HCT116 (cell line): ENCODE measurements around the gene POMT1. TPM values are rescaled to one million over a fixed set of nuclear protein-coding genes. Genes with fewer than 3 reads are reported as not detected.

Experiments
- ATAC-seq: fragments of 200-7000 bp; cut with Tn5 transposase; 2 replicates; pipeline ENCODE4 v1.9.1; 2020; ENCODE audit warnings: mild to moderate bottlenecking, moderate library complexity
- BruUV-seq: library from RNA; stranded (reverse); fragments of 400-500 nt; replicated peaks from 2 replicates; lab custom pipeline; 2021; lab: Mats Ljungman, UMichigan
- CTCF ChIA-PET: fragments of 300-600 bp; sonication (Branson Sonifier 250); formaldehyde crosslinking; loops from one replicate; lab custom pipeline; 2021; ENCODE audit warnings: antibody characterized with exemption; lab: Charles Lee
- POLR2A ChIA-PET: fragments of 300-600, 350-600 bp; sonication (Branson Sonifier 250); formaldehyde crosslinking; loops from one replicate; lab custom pipeline; 2021; ENCODE audit warnings: antibody characterized with exemption; lab: Charles Lee
- RAD21 ChIA-PET, 2 experiments: fragments of 300-600 bp; sonication (Branson Sonifier 250); formaldehyde crosslinking; loops; one replicate each; lab custom pipeline; 2023; ENCODE audit warnings: low total read pairs in 2 of 2; ENCODE audit not compliant: uncharacterized antibody in 2 of 2, unreplicated experiment in 2 of 2, low non-redundant PET in 1 of 2; lab: Charles Lee
- DNase-seq: peaks from one replicate; pipeline ENCODE4 v3.0.0-alpha.2; 2010; ENCODE audit warnings: low read depth, low spot score
- H2AFZ ChIP-seq: fragments of 200-600 bp; shearing (Covaris generic), sonication (generic); 2 replicates; pipeline ENCODE4 v1.6.1; 2017; ENCODE audit warnings: low read depth, mixed run types, mixed read lengths, antibody characterized with exemption, low read length; ENCODE audit not compliant: poor library complexity, severe bottlenecking
- H3K27ac ChIP-seq: 2 replicates; pipeline ENCODE4 v1.5.1; 2012; ENCODE audit warnings: low read depth, low read length
- H3K27me3 ChIP-seq: fragments of 200-600 bp; sonication (generic); 2 replicates; pipeline ENCODE4 v1.6.1; 2016; ENCODE audit warnings: mixed run types, low read length, mixed read lengths; ENCODE audit not compliant: insufficient read depth
- H3K36me3 ChIP-seq, 2 experiments: fragments of 200-500 bp in 1 of 2; fragments of 200-600 bp in 1 of 2; sonication (Bioruptor generic) in 1 of 2; sonication (generic) in 1 of 2; 2 replicates each; pipeline versions ENCODE4 v1.5.1 to v1.6.1; 2014 to 2016; ENCODE audit warnings: low read length in 2 of 2, inconsistent platforms in 1 of 2, mixed read lengths in 1 of 2, mixed run types in 1 of 2; ENCODE audit not compliant: insufficient read depth in 2 of 2, control insufficient read depth in 1 of 2
- H3K4me1 ChIP-seq, 2 experiments: fragments of 200-600 bp in 1 of 2; sonication (generic) in 1 of 2; 2 replicates each; pipeline versions ENCODE4 v1.5.1 to v1.6.1; 2012 to 2017; ENCODE audit warnings: low read length in 2 of 2, inconsistent platforms in 1 of 2, mild to moderate bottlenecking in 1 of 2, mixed read lengths in 1 of 2, mixed run types in 1 of 2, moderate library complexity in 1 of 2; ENCODE audit not compliant: insufficient read depth in 2 of 2, control insufficient read depth in 1 of 2
- H3K4me2 ChIP-seq: fragments of 200-600 bp; sonication (generic); 2 replicates; pipeline ENCODE4 v1.6.1; 2017; ENCODE audit warnings: mixed run types, low read length, mixed read lengths
- H3K4me3 ChIP-seq, 2 experiments: fragments of 200-600 bp in 1 of 2; sonication (generic) in 1 of 2; replicated peaks in 1 of 2; 2 replicates each; pipeline ENCODE4 v1.5.1; 2011 to 2016; ENCODE audit warnings: low read length in 2 of 2, control low read depth in 1 of 2, low read depth in 1 of 2, mild to moderate bottlenecking in 1 of 2, mixed read lengths in 1 of 2, mixed run types in 1 of 2
- H3K79me2 ChIP-seq: fragments of 200-600 bp; sonication (generic); 2 replicates; pipeline ENCODE4 v1.6.1; 2017; ENCODE audit warnings: mild to moderate bottlenecking, mixed run types, low read length, moderate library complexity, mixed read lengths; ENCODE audit not compliant: insufficient read depth
- H3K9ac ChIP-seq: fragments of 200-600 bp; sonication (generic); 2 replicates; pipeline ENCODE4 v1.6.1; 2016; ENCODE audit warnings: low read length, mixed read lengths
- H3K9me2 ChIP-seq: fragments of 200-600 bp; sonication (generic), shearing (Covaris generic); 2 replicates; pipeline ENCODE4 v1.6.1; 2017; ENCODE audit warnings: mixed run types, mild to moderate bottlenecking, moderate library complexity; ENCODE audit not compliant: insufficient read depth
- H3K9me3 ChIP-seq, 2 experiments: fragments of 200-500 bp in 1 of 2; fragments of 200-600 bp in 1 of 2; sonication (Bioruptor generic) in 1 of 2; sonication (generic) in 1 of 2; 2 replicates each; pipeline ENCODE4 v1.6.1; 2014 to 2017; ENCODE audit warnings: low read length in 2 of 2, mixed read lengths in 2 of 2, inconsistent platforms in 1 of 2, low read depth in 1 of 2, mild to moderate bottlenecking in 1 of 2, mixed run types in 1 of 2, moderate library complexity in 1 of 2; ENCODE audit not compliant: control insufficient read depth in 1 of 2, insufficient read depth in 1 of 2
- H4K20me1 ChIP-seq: fragments of 200-600 bp; sonication (generic), shearing (Covaris generic); 2 replicates; pipeline ENCODE4 v1.6.1; 2017; ENCODE audit warnings: mixed run types, mild to moderate bottlenecking, moderate library complexity; ENCODE audit not compliant: insufficient read depth
- CBX3 ChIP-seq: IDR thresholded peaks from 2 replicates; pipeline ENCODE4 v1.6.1; 2012; ENCODE audit warnings: low read depth
- CTCF ChIP-seq, 3 experiments: fragments of 200-600 bp in 1 of 3; sonication (generic) in 1 of 3; IDR thresholded peaks in 2 of 3; conservative IDR thresholded peaks in 1 of 3; 2 replicates each; pipeline ENCODE4 v1.5.1; 2012 to 2017; ENCODE audit warnings: low read depth in 2 of 3, low read length in 2 of 3, antibody characterized with exemption in 1 of 3, borderline replicate concordance in 1 of 3, control low read depth in 1 of 3, mild to moderate bottlenecking in 1 of 3, mixed read lengths in 1 of 3, mixed run types in 1 of 3, moderate library complexity in 1 of 3; ENCODE audit not compliant: insufficient read depth in 1 of 3
- EZH2 ChIP-seq: fragments of 200-600 bp; sonication (generic); IDR thresholded peaks from 2 replicates; pipeline ENCODE4 v1.6.1; 2017; ENCODE audit warnings: antibody characterized with exemption, mixed run types
- EZH2phosphoT487 ChIP-seq: fragments of 200-600 bp; IDR thresholded peaks from 2 replicates; pipeline ENCODE4 v1.6.1; 2018; ENCODE audit warnings: antibody characterized with exemption, borderline replicate concordance
- FOSL1 ChIP-seq: IDR thresholded peaks from 2 replicates; pipeline ENCODE4 v1.6.1; 2012; ENCODE audit warnings: low read depth
- JUND ChIP-seq: IDR thresholded peaks from 2 replicates; pipeline ENCODE4 v1.6.1; 2012
- MAX ChIP-seq: IDR thresholded peaks from 2 replicates; pipeline ENCODE4 v1.6.1; 2012
- POLR2A ChIP-seq: IDR thresholded peaks from 2 replicates; pipeline ENCODE4 v1.7.0; 2011; ENCODE audit warnings: borderline replicate concordance; ENCODE audit not compliant: insufficient read depth, insufficient read length; ENCODE audit errors: extremely low read depth
- SIN3A ChIP-seq: IDR thresholded peaks from 2 replicates; pipeline ENCODE4 v1.6.1; 2012; ENCODE audit warnings: low read depth
- intact Hi-C: fragments of 100-400 bp; cut with micrococcal nuclease; formaldehyde crosslinking; loops from 2 replicates; pipeline ENCODE4 v1.10.0; 2022
- total RNA-seq: library from RNA; stranded (reverse); gene quantifications from one replicate; pipeline ENCODE4 v1.2.1, GENCODE V29; 2021; ENCODE audit not compliant: unreplicated experiment

POMT1 gene
- total RNA-seq, 1 experiment from 2014 or later, result 21.4 TPM

DNA sequence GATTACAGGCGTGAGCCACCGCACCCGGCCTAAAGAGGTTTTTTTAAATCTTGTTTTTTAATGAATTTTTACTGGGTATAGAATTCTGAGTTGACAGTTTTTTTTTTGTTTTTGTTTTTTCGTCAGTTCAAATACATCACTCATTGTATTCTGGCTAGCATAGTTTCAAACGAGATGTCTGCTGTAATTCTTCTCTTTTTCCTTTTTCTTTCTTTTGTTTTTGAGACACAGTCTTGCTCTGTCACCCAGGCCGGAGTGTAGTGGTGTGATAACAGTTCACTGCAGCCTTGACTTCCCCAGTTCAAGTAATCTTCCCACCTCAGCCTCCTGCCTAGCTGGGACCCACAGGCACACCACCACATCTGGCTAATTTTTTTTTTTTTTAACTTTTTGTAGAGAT, 40.4 kb downstream of the POMT1 start:
- TF ChIP-seq CTCF (IDR thresholded peaks at IDR 0.05 in 2 of 3, conservative IDR thresholded peaks at IDR 0.05 in 1 of 3; ENCODE audit: borderline replicate concordance in 1 of 3, insufficient read depth in 1 of 3, low read depth in 2 of 3, low read length in 2 of 3) (no peak), CBX3 (peak; percentile 84)
- no TSS peak for BruUV-seq

GRCh38 chr9:131545003-131545785, 42.5 kb downstream of the POMT1 start, which contains the start of gene PRRT1B:
TSS of gene PRRT1B (plus strand) at chr9:131545523. CDS start at chr9:131545616, 93 bp downstream.
- intact Hi-C loops, result no loop called here
- Histone ChIP-seq H3K27ac (no peak within 1 kb of the TSS; the same call in 1 of the 2 replicates), H4K20me1 (no peaks in the 10 kb centered on the region), H3K4me1 (peaks cover 3 to 9% of the 10 kb centered on the region in 2 experiments; a peak in 1 of 4 replicates), H2AFZ (peak within 1 kb of the TSS; percentile 26), H3K36me3 (no peaks in the 10 kb centered on the region), H3K79me2 (no peaks in the 10 kb centered on the region), H3K27me3 (no peaks in the 10 kb centered on the region), H3K9ac (0 out of 2 replicates have a peak within 1 kb of the TSS, but pooled peaks have one; percentile 6), H3K9me3 (peaks cover 0 to 12% of the 10 kb centered on the region in 2 experiments; a peak in 2 of 4 replicates), H3K4me2 (peak within 1 kb of the TSS; percentile 72), H3K9me2 (no peaks in the 10 kb centered on the region), H3K4me3 (peak within 1 kb of the TSS in 1 of 2 experiments; percentile 44; a peak in 2 of 4 replicates)
- ChIA-PET CTCF (no interaction called here), RAD21 (no interaction called here), POLR2A (no interaction called here)
- DNase-seq (no peak), ATAC-seq (peak; percentile 82)
- TF ChIP-seq JUND (no peak), MAX (no peak), EZH2phosphoT487 (no peak), SIN3A (no peak), CTCF (IDR thresholded peaks at IDR 0.05 in 2 of 3, conservative IDR thresholded peaks at IDR 0.05 in 1 of 3; ENCODE audit: borderline replicate concordance in 1 of 3, insufficient read depth in 1 of 3, low read depth in 2 of 3, low read length in 2 of 3) (no peak), POLR2A (no peak), EZH2 (no peak), FOSL1 (no peak)
- no TSS peak for BruUV-seq

More for the DNA sequence above, 40.4 kb downstream of the POMT1 start:
- Histone ChIP-seq H3K79me2 (no peaks in the 10 kb centered on the region), H3K36me3 (no peaks in the 10 kb centered on the region), H4K20me1 (no peaks in the 10 kb centered on the region), H2AFZ (no peak overlapping the region), H3K9me2 (no peaks in the 10 kb centered on the region), H3K9ac (no peak overlapping the region), H3K27ac (no peak overlapping the region), H3K4me2 (no peak overlapping the region), H3K4me3 (no peak overlapping the region), H3K4me1 (peaks cover 3 to 9% of the 10 kb centered on the region in 2 experiments; a peak in 1 of 4 replicates), H3K9me3 (peaks cover 0 to 12% of the 10 kb centered on the region in 2 experiments; a peak in 2 of 4 replicates), H3K27me3 (no peaks in the 10 kb centered on the region)
- ChIA-PET CTCF (no interaction called here), RAD21 (no interaction called here), POLR2A (no interaction called here)
- intact Hi-C loops, result no loop called here
- ATAC-seq (no peak), DNase-seq (no peak)
